Mesenteric fat pad (tissue), 1 donor: ENCODE measurements around the gene PPP1R3F. TPM values are rescaled to one million over a fixed set of nuclear protein-coding genes. Genes with fewer than 3 reads are reported as not detected.
A peak's percentile ranks its signal among the peaks of the same experiment; 100 is the strongest.
"Not testable (repeated sequence)": the region's sequence is repeated elsewhere in the genome, so short reads cannot be mapped to it uniquely, and the experiment has no call there.

Experiments
- DNase-seq: peaks from one replicate; pipeline ENCODE4 v3.0.0-alpha.2; 2020; ENCODE audit warnings: low spot score
- total RNA-seq: library from RNA; stranded (reverse); fragmentation: NEBNext Ultra II Directional; extraction: Animal tissue kit (Norgen Biotek cat#: 25700); gene quantifications from one replicate; pipeline ENCODE4 v1.2.1, GENCODE V29; 2021
- donor health status: DM: yes; HTN: yes; CAD: no.

Gene PPP1R3F
- total RNA-seq, 1 donor from 2014 or later, result 2.2 TPM

- peak; percentile 30 for DNase-seq
These were observed 3.7 kb downstream of the PPP1R3F start for GRCh38 chrX:49273181-49273727.

GRCh38 chrX:49276207-49276606, 6.6 kb downstream of the PPP1R3F start:
- DNase-seq, result no peak

GRCh38 chrX:49276671-49277534, 7.3 kb downstream of the PPP1R3F start:
- peak; percentile 51 for DNase-seq

- DNase-seq, result no peak
These were observed 7.9 kb downstream of the PPP1R3F start for GRCh38 chrX:49277535-49277830.

- no peak for DNase-seq
These were observed 8.5 kb downstream of the PPP1R3F start for GRCh38 chrX:49278081-49278480.

GRCh38 chrX:49282647-49283011, 13.0 kb downstream of the PPP1R3F start:
- DNase-seq, result peak; percentile 59

- DNase-seq, result no peak
These were observed 14.6 kb downstream of the PPP1R3F start for GRCh38 chrX:49284212-49284611.

- peak; percentile 72 for DNase-seq
These were observed 16.5 kb downstream of the PPP1R3F start for GRCh38 chrX:49286136-49286535.

GRCh38 chrX:49286581-49286980, 17.0 kb downstream of the PPP1R3F start:
- peak; percentile 65 for DNase-seq

GRCh38 chrX:49287665-49288064, 18.1 kb downstream of the PPP1R3F start:
- peak; percentile 73 for DNase-seq

GRCh38 chrX:49290215-49290614, 20.6 kb downstream of the PPP1R3F start:
- peak; percentile 57 for DNase-seq

- no peak for DNase-seq
These were observed 22.2 kb downstream of the PPP1R3F start for GRCh38 chrX:49291615-49292337.

- peak; percentile 68 for DNase-seq
These were observed 23.1 kb downstream of the PPP1R3F start for GRCh38 chrX:49292400-49293362.

- not testable (repeated sequence) for DNase-seq
These were observed 29.7 kb downstream of the PPP1R3F start for GRCh38 chrX:49299293-49299692.

- DNase-seq, result no peak
These were observed 31.1 kb downstream of the PPP1R3F start for GRCh38 chrX:49300703-49301102.

GRCh38 chrX:49303346-49303745, 33.8 kb downstream of the PPP1R3F start, which contains the start of gene GAGE10:
Gene GAGE10 (plus strand): TSS chrX:49303646. CDS start chrX:49304860, 1,214 bp downstream.
- no peak for DNase-seq

GRCh38 chrX:49307775-49308174, 38.2 kb downstream of the PPP1R3F start:
- not testable (repeated sequence) for DNase-seq

GRCh38 chrX:49308604-49309269, 39.1 kb downstream of the PPP1R3F start:
- DNase-seq, result no peak

- DNase-seq, result no peak
These were observed 39.9 kb downstream of the PPP1R3F start for GRCh38 chrX:49309401-49309981.

GRCh38 chrX:49310371-49310770, 40.8 kb downstream of the PPP1R3F start:
- DNase-seq, result no peak
